Stimulated activated CD8-positive, alpha-beta memory T cell treated with anti-CD3 and anti-CD28 coated beads, Interleukin-15, amount 100 ng/mL, for 48 hours (primary cell): ENCODE data around the gene PDCL3.

Source experiments
- DNase-seq, 2 donors: peaks; one replicate each; pipeline ENCODE4 v3.0.0-alpha.2; 2020; ENCODE audit warnings: low read depth in 2 of 2

Gene PDCL3

GRCh38 chr2:100611079-100612029, 48.6 kb downstream of the PDCL3 start:
- no peak for DNase-seq

GRCh38 chr2:100612388-100613000, 49.7 kb downstream of the PDCL3 start:
- no peak for DNase-seq

- no peak for DNase-seq
Measured at GRCh38 chr2:100613719-100614118, 50.9 kb downstream of the PDCL3 start.

- DNase-seq: no peak
Measured at GRCh38 chr2:100614455-100615000, 51.7 kb downstream of the PDCL3 start.

GRCh38 chr2:100615471-100615870, 52.7 kb downstream of the PDCL3 start:
- no peak for DNase-seq

GRCh38 chr2:100615886-100616285, 53.1 kb downstream of the PDCL3 start:
- no peak for DNase-seq

- DNase-seq: no peak
Measured at GRCh38 chr2:100616841-100617390, 54.1 kb downstream of the PDCL3 start.

- no peak for DNase-seq
Measured at GRCh38 chr2:100619951-100620350, 57.2 kb downstream of the PDCL3 start.

- DNase-seq: no peak
Measured at GRCh38 chr2:100620481-100620880, 57.7 kb downstream of the PDCL3 start.

- DNase-seq: no peak
Measured at GRCh38 chr2:100621371-100621951, 58.7 kb downstream of the PDCL3 start.

GRCh38 chr2:100623033-100623715, 60.4 kb downstream of the PDCL3 start:
- no peak for DNase-seq

GRCh38 chr2:100623930-100624329, 61.1 kb downstream of the PDCL3 start:
- DNase-seq: no peak

- no peak for DNase-seq
Measured at GRCh38 chr2:100624536-100624935, 61.7 kb downstream of the PDCL3 start.

- no peak for DNase-seq
Measured at GRCh38 chr2:100625717-100626116, 62.9 kb downstream of the PDCL3 start.
